ENCODE results near the gene TAF1B.

Gene TAF1B

GRCh38 chr2:9944330-9944758 is 101.1 kb downstream of the TAF1B start:
- no peak for DNase-seq

DNA sequence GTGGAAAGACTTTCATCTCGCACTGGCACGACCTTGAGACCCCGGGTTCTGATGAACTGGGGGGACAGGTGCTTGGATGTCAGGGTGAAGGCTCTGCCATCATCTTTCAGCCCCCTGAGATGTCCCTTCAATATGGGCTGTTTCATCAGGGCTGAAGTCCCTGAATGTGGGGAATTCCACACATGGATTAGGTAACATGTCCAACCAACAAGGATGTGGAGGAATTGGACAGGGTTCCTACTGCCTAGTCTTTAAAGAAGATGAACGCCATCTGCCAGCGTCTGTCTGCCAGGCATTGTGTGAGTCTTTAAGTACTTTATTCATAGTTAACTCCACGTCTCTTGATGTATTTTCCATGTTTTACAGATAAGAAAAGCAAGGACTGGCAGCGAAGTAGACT is 102.3 kb downstream of the TAF1B start:
- no peak for DNase-seq

DNA sequence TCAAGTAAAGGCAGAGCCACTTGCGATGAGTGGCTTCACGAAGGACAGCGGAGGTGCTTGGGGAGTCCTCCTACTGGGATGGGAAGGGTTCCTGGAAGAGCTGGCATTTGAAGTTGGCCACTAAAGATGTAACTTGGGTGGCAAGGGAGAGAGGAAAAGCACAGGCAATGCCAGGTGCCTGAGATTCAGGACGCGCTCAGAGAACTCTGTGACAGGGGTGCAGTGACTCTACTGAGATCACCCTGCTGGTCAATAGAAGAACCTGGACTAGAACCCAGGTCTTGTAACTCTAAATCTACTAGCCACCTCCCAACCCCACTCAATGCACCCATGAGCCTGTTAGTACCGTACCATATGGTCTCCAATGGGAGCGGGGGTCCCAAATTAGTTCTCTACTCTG is 102.8 kb downstream of the TAF1B start:
- DNase-seq = no peak

DNA sequence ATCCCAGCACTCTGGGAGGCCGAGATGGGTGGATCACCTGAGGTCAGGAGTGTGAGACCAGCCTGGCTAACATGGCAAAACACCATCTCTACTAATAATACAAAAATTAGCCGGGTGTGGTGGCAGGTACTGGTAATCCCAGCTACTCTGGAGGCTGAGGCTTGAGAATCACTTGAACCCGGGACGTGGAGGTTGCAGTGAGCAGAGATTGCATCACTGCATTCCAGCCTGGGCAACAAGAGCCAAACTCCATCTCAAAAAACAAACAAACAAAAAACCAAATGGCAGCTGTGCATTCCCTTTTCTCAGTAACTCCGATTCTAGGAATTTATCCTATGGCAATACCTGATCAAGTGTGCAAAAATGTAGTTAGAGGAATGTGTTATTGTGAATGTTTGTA is 103.5 kb downstream of the TAF1B start:
- no peak for DNase-seq

GRCh38 chr2:9948721-9949120 is 105.4 kb downstream of the TAF1B start:
- DNase-seq = no peak

GRCh38 chr2:9949239-9949991 is 106.1 kb downstream of the TAF1B start:
- DNase-seq = no peak

- DNase-seq = no peak
These were observed 106.8 kb downstream of the TAF1B start for GRCh38 chr2:9949992-9950520.

GRCh38 chr2:9950521-9951271 is 107.4 kb downstream of the TAF1B start:
- peak; percentile 82 for DNase-seq

- DNase-seq = no peak
These were observed 107.9 kb downstream of the TAF1B start for GRCh38 chr2:9951272-9951521.

- peak; percentile 97 for DNase-seq
These were observed 108.4 kb downstream of the TAF1B start, which contains the start of gene GRHL1 for GRCh38 chr2:9951522-9952285. TSS of gene GRHL1 (plus strand) at chr2:9951693. CDS start at chr2:9951834, 141 bp downstream.

DNA sequence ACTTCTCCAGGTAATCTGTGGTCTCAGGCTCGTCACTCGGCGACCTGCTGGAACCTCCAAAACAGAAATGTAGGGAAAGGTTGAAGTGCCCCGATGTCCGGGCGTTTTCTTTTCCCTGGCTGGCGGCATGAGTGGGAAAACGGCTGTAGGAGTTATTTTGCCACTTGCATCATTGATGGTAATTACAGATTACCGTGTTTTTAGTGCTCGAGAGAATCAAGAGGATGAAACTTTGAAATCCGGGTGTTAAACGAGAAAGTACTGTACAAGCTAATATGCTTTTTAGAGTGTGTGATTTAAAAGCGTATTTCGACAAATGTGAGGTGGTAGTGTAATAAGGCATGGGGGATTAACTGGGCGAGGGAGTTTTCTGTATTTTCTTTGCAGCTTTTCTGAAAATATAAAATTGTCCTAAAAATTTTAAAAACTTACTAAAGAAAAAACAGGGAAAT is 109.0 kb downstream of the TAF1B start:
- DNase-seq = peak; percentile 53

- DNase-seq = no peak
These were observed 109.7 kb downstream of the TAF1B start for GRCh38 chr2:9952856-9953503.

GRCh38 chr2:9954136-9954535 is 110.9 kb downstream of the TAF1B start:
- no peak for DNase-seq

- DNase-seq = no peak
These were observed 114.8 kb downstream of the TAF1B start for GRCh38 chr2:9958057-9958456.

GRCh38 chr2:9959262-9959661 is 116.0 kb downstream of the TAF1B start:
- no peak for DNase-seq

DNA sequence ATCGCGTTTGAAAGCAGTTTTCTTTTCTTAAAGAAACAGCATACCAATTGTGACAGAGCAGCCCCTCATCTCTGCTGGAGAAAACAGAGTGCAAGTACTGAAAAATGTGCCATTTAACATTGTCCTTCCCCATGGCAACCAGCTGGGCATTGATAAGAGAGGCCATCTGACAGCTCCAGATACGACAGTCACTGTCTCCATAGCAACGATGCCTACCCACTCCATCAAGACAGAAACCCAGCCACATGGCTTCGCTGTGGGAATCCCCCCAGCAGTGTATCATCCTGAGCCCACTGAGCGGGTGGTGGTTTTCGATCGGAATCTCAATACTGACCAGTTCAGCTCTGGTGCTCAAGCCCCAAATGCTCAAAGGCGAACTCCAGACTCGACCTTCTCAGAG is 117.7 kb downstream of the TAF1B start:
- DNase-seq = peak; percentile 91

- no peak for DNase-seq
These were observed 121.2 kb downstream of the TAF1B start for GRCh38 chr2:9964334-9964980.

DNA sequence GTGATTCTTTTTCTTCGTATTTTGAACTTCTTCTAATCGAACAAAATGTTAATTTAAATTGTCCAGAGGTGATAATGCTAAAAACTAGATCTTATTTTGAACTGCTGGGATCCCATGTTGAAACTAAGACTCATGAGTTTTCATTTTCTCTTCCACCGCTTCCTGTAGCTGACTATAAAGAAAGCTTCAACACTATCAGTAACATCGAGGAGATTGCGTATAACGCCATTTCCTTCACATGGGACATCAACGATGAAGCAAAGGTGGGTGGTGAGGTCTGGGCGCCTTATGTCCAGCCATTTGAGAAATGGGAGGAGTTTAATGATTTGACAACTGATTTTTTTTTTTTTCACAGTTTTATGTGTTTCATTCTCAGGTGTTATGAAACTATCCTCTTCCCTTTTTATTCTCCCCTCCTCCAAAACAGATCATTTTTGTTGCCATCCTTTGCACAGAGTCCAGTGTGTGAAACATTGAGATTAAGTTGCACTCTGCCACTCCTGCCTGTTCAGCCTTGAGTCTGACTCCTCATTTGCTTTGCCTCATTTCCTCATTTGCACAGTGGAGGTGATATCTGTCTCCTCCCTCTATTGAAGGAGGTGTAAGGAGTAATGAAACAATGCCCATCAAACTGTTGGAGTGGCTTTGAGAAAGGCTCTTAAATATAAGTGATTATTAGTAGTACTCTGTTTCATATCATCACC is 122.0 kb downstream of the TAF1B start:
- DNase-seq = no peak

DNA sequence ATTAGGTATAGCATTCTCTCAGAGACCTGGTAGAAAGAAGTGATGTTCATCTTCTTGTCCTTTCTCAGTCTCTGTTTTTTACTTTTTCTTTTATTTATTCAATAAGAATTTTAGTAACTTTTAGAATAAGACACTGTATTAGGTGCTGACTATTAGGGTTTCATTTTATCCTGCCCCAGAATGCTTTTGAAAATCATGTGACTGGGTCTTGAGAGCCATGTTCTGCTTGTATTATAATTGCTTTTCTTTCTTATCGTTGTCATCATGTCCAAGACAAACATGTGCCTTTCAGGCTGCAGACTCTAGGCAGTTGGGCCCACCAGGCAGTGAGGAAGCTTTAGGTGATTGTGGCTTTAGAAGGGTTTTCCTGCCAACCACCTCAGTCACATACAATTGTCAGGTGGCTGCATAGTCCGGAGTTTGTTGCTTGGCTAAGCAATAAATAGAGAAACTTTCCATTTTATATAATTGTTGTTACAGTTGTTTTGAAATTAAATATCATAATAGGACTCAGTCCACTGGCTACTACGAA is 123.3 kb downstream of the TAF1B start:
- no peak for DNase-seq

DNA sequence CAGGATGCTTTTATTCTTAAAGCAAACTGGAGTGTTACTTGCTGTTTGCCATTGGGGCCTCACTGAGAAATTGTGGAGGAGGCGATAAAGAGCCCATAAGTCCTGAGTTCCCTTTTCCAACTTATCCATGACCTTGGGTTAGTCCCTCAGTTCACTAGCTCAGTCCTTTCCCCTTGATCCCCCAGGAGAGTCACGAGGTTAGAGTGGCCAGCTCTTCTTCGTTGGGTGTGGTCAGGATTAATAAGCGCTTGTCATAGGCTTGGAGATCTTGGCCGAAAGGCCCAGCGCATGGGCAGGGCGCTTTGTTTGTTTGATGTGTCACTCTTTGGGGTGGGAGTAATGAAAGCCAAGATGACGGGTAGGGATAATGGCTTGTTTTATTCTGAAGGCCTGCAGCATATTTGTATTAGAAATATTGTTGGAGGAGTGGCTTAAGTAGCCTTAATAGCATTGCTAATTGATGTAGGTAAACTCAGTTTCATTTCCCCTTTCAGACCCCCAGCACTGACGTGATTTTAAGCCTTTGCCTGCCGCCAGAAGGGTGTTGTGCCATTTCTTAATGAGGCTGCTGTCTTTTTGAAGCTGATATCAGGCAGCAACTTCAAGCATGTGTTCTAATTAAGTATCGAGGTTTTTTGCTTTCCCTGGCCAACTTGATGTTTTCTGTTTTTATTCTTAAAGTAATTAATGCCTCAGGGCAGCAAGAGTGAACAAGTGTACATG is 123.9 kb downstream of the TAF1B start:
- no peak for DNase-seq
